ENCODE results near the gene NTF3. TPM values are rescaled to one million over a fixed set of nuclear protein-coding genes. Genes with fewer than 3 reads are reported as not detected.

Gene NTF3
- polyA plus RNA-seq, 1 of the 3 experiments (the other 2 are of a cell fraction) = not detected

DNA sequence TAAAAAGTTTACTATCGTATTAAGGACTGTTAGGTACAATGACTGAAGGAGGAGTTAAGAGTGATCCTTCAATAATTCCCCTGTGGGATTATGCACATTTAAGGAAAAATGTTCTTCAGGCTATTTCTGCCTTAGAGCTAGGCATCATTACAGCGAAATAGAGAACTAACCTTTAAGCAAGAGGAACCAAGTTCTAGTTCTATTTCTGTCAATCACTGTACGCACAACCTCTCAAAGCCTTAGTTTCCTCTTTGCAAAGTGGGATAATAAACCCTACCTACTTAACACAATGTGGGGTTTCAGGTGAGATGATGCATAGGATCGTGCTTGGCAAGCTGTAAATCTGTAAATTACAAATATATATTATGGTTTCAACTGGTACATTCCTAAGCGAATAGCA lies 15.4 kb downstream of the NTF3 start:
- Histone ChIP-seq H3K9me3 (no peaks in the 10 kb centered on the region), H3K4me2 (no peak overlapping the region), H3K4me1 (ENCODE audit: control insufficient read depth in 1 of 2, insufficient read depth in 2 of 2, low read depth in 1 of 2, low read length in 1 of 2) (no peaks in the 10 kb centered on the region), H3K79me2 (ENCODE audit: insufficient read depth) (no peaks in the 10 kb centered on the region), H4K20me1 (ENCODE audit: insufficient read depth) (no peaks in the 10 kb centered on the region), H3K9ac (no peak overlapping the region), H2AFZ (ENCODE audit: low read depth) (no peak overlapping the region), H3F3A (replicated peaks; ENCODE audit: insufficient read depth) (no peaks in the 10 kb centered on the region), H3K36me3 (replicated peaks in 1 of 2; ENCODE audit: control insufficient read depth in 1 of 2, insufficient read depth in 2 of 2, low read length in 1 of 2) (no peaks in the 10 kb centered on the region), H3K4me3 (ENCODE audit: low read depth in 2 of 2, low read length in 1 of 2) (no peak overlapping the region), H3K27ac (ENCODE audit: low read depth in 2 of 2, low read length in 1 of 2) (no peak overlapping the region), H3K27me3 (ENCODE audit: insufficient read depth) (peaks cover 95% of the 10 kb centered on the region), H3K9me2 (no peaks in the 10 kb centered on the region)
- TF ChIP-seq JUND (IDR thresholded peaks at IDR 0.05) = no peak
- TF ChIP-seq SMC3 (IDR thresholded peaks at IDR 0.05; ENCODE audit: low read depth, low read length) = no peak
- TF ChIP-seq, protein P1, sequence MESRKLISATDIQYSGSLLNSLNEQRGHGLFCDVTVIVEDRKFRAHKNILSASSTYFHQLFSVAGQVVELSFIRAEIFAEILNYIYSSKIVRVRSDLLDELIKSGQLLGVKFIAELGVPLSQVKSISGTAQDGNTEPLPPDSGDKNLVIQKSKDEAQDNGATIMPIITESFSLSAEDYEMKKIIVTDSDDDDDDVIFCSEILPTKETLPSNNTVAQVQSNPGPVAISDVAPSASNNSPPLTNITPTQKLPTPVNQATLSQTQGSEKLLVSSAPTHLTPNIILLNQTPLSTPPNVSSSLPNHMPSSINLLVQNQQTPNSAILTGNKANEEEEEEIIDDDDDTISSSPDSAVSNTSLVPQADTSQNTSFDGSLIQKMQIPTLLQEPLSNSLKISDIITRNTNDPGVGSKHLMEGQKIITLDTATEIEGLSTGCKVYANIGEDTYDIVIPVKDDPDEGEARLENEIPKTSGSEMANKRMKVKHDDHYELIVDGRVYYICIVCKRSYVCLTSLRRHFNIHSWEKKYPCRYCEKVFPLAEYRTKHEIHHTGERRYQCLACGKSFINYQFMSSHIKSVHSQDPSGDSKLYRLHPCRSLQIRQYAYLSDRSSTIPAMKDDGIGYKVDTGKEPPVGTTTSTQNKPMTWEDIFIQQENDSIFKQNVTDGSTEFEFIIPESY (IDR thresholded peaks at IDR 0.05; ENCODE audit: borderline replicate concordance, low read depth) = no peak
- no peak for TF ChIP-seq USF2 (IDR thresholded peaks at IDR 0.05; ENCODE audit: borderline replicate concordance, low read depth, low read length)
- no peak for TF ChIP-seq MXI1 (IDR thresholded peaks at IDR 0.05; ENCODE audit: low read depth, low read length)
- TF ChIP-seq USF1 (IDR thresholded peaks at IDR 0.05; ENCODE audit: borderline replicate concordance, low read depth) = no peak
- no peak for TF ChIP-seq EP300 (IDR thresholded peaks at IDR 0.05; ENCODE audit: borderline replicate concordance in 1 of 2, low read depth in 1 of 2, low read length in 1 of 2)
- TF ChIP-seq GATA2 (CRISPR knock-in tag; IDR thresholded peaks at IDR 0.05) = no peak
- no peak for TF ChIP-seq TEAD4 (IDR thresholded peaks at IDR 0.05; ENCODE audit: borderline replicate concordance, insufficient read depth)
- TF ChIP-seq RFX5 (IDR thresholded peaks at IDR 0.05; ENCODE audit: low read length) = no peak
- TF ChIP-seq RAD21 (IDR thresholded peaks at IDR 0.05; ENCODE audit: low read length) = no peak
- TF ChIP-seq GABPA (IDR thresholded peaks at IDR 0.05; ENCODE audit: low read depth) = no peak
- no peak for TF ChIP-seq TCF12 (IDR thresholded peaks at IDR 0.05)
- no peak for TF ChIP-seq CHD2 (IDR thresholded peaks at IDR 0.05; ENCODE audit: low read length, partially characterized antibody)
- no peak for TF ChIP-seq SIN3A (IDR thresholded peaks at IDR 0.05; ENCODE audit: borderline replicate concordance, low read depth, low read length)
- no peak for TF ChIP-seq FOSL2 (IDR thresholded peaks at IDR 0.05; ENCODE audit: borderline replicate concordance, low read depth)
- TF ChIP-seq, protein P2, sequence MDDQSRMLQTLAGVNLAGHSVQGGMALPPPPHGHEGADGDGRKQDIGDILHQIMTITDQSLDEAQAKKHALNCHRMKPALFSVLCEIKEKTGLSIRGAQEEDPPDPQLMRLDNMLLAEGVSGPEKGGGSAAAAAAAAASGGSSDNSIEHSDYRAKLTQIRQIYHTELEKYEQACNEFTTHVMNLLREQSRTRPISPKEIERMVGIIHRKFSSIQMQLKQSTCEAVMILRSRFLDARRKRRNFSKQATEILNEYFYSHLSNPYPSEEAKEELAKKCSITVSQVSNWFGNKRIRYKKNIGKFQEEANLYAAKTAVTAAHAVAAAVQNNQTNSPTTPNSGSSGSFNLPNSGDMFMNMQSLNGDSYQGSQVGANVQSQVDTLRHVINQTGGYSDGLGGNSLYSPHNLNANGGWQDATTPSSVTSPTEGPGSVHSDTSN (IDR thresholded peaks at IDR 0.05) = no peak
- TF ChIP-seq YY1 (IDR thresholded peaks at IDR 0.05; ENCODE audit: low read depth) = no peak
- TF ChIP-seq NRF1 (IDR thresholded peaks at IDR 0.05; ENCODE audit: low read depth, low read length) = no peak
- no peak for TF ChIP-seq MEF2A (IDR thresholded peaks at IDR 0.05; ENCODE audit: borderline replicate concordance, low read depth)
- ChIA-PET POLR2A (no interaction called here), CTCF (interaction anchor here (1.3 kb wide), 2 partner anchors 15 to 425 kb away, joined by 3 to 4 read pairs; partner anchors contain the start of gene NTF3)
- no peak for DNase-seq
- 1% methylated on average over 5 of the region's 5 CpGs for WGBS (ENCODE audit: low lambda C conversion rate)
